Activated CD8-positive, alpha-beta T cell treated with anti-CD3 and anti-CD28 coated beads, Interleukin-2, amount 10 ng/mL, durations not matched to agents 7 days and 5 days (primary cell): ENCODE data around the gene TMEM131. TPM values are rescaled to one million over a fixed set of nuclear protein-coding genes. Genes with fewer than 3 reads are reported as not detected.
"Not testable (repeated sequence)": the region's sequence is repeated elsewhere in the genome, so short reads cannot be mapped to it uniquely, and the experiment has no call there.

ENCODE experiments used
- ATAC-seq: fragments of 150-1000 bp; cut with Tn5 transposase; one replicate; pipeline ENCODE4 v1.10.0; 2021; ENCODE audit warnings: moderate library complexity
- CTCF ChIA-PET: fragments of 350-600 bp; sonication (Branson Sonifier 250); formaldehyde crosslinking; loops from one replicate; lab custom pipeline; 2021; ENCODE audit warnings: antibody characterized with exemption; lab: Charles Lee
- POLR2A ChIA-PET: fragments of 350-600 bp; sonication (Branson Sonifier 250); formaldehyde crosslinking; loops from one replicate; lab custom pipeline; 2021; ENCODE audit warnings: antibody characterized with exemption; lab: Charles Lee
- DNase-seq: peaks from one replicate; pipeline ENCODE4 v3.0.0-alpha.2; 2020
- H3K27ac Mint-ChIP-seq: one replicate; pipeline ENCODE4 v1.8.0; 2021; ENCODE audit warnings: mild to moderate bottlenecking, mixed read lengths
- H3K27me3 Mint-ChIP-seq: one replicate; pipeline ENCODE4 v1.8.0; 2021; ENCODE audit warnings: low read depth, mixed read lengths
- H3K36me3 Mint-ChIP-seq: one replicate; pipeline ENCODE4 v1.8.0; 2021; ENCODE audit warnings: low read depth, mixed read lengths
- H3K4me1 Mint-ChIP-seq: one replicate; pipeline ENCODE4 v1.8.0; 2021; ENCODE audit warnings: low read depth, mixed read lengths
- H3K4me3 Mint-ChIP-seq: one replicate; pipeline ENCODE4 v1.8.0; 2021; ENCODE audit warnings: mild to moderate bottlenecking, mixed read lengths
- H3K9me3 Mint-ChIP-seq: one replicate; pipeline ENCODE4 v1.8.0; 2022; ENCODE audit warnings: mixed read lengths; ENCODE audit not compliant: insufficient read depth
- total RNA-seq, 2 experiments: library from RNA; stranded (reverse); gene quantifications; one replicate each; pipeline ENCODE4 v1.2.3, GENCODE V29; 2021

Gene TMEM131
- total RNA-seq: 10 to 100 TPM; 35.9 to 40.7 TPM

- POLR2A ChIA-PET: interaction anchor here (1.1 kb wide), 1 partner anchor 150 kb away, joined by 3 read pairs; no protein-coding TSS in a partner anchor
- CTCF ChIA-PET: no interaction called here
These were observed at the start of gene TMEM131 for GRCh38 chr2:97995734-97996624. Gene TMEM131 (minus strand): TSS chr2:97995948. CDS start chr2:97995662, 286 bp downstream.

DNA sequence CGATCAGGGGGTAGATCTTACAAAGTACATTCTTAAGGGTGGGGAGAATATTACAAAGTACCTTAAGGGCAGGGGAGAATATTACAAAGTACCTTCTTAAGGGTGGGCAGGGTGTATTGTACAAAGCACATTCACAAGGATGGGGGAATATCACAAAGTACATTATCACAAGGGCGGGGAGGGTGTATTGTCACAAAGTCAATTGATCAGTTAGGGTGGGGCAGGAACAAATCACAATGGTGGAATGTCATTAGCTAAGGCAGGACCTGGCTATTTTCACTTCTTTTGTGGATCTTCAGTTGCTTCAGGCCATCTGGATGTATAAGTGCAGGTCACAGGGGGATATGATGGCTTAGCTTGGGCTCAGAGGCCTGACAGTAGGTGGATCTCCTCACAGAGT, 49.0 kb upstream of the TMEM131 start:
- H3K36me3 Mint-ChIP-seq, H3K4me3 Mint-ChIP-seq, H3K27ac Mint-ChIP-seq, DNase-seq, CTCF ChIA-PET, ATAC-seq, H3K4me1 Mint-ChIP-seq, POLR2A ChIA-PET: not testable (repeated sequence)
- Mint-ChIP-seq H3K9me3 (peaks cover 21% of the 10 kb centered on the region), H3K27me3 (peaks cover 13% of the 10 kb centered on the region)

More at GRCh38 chr2:97995734-97996624, at the start of gene TMEM131:
- DNase-seq (peak; percentile 96), ATAC-seq (peak; percentile 92)
- Mint-ChIP-seq H3K9me3 (no peaks in the 10 kb centered on the region), H3K4me1 (peaks cover 28% of the 10 kb centered on the region), H3K27ac (peak within 1 kb of the TSS; percentile 90), H3K27me3 (peaks cover 9% of the 10 kb centered on the region), H3K4me3 (peak within 1 kb of the TSS; percentile 85), H3K36me3 (no peaks in the 10 kb centered on the region)

- no peak overlapping the region for H3K4me3 Mint-ChIP-seq
- H3K27ac Mint-ChIP-seq: no peak overlapping the region
- ATAC-seq (no peak), DNase-seq (no peak)
- H3K27me3 Mint-ChIP-seq: peaks cover 10% of the 10 kb centered on the region
- peaks cover 6% of the 10 kb centered on the region for H3K36me3 Mint-ChIP-seq
- ChIA-PET POLR2A (no interaction called here), CTCF (no interaction called here)
- no peaks in the 10 kb centered on the region for H3K4me1 Mint-ChIP-seq
- H3K9me3 Mint-ChIP-seq: peaks cover 21% of the 10 kb centered on the region
These were observed 47.4 kb upstream of the TMEM131 start for GRCh38 chr2:98043101-98043500.

DNA sequence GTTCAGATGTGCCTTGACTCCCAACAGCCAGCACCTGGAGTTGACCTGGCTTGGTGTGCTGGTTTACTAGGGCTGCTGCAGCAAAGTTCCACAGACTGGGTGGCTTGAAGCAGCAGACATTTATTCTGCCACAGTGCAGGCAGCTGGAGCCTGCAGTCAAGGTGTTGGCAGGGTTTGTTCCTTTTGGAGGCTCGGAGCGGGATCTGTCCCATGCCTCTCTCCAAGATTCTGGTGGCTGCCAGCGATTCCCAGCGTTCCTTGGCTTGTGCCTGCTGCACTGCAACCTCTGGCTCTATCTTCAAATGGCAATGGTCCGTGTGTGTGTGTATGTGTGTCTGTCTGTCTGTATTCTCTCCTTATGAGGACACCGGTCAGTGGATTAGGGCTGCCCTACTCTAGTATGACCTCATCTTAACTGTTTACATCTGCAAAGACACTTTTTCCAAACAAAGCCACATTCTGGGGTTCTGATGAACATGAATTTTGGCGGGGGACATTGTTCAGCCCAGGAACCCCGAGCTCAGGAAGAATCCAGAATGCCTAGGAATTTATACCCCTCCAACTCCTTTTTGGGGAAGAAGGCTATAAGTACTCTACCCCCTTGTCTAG, 44.7 kb upstream of the TMEM131 start:
- peaks cover 13% of the 10 kb centered on the region for H3K27me3 Mint-ChIP-seq
- no peaks in the 10 kb centered on the region for H3K4me1 Mint-ChIP-seq
- H3K9me3 Mint-ChIP-seq: peaks cover 16% of the 10 kb centered on the region
- ChIA-PET POLR2A (no interaction called here), CTCF (no interaction called here)
- ATAC-seq: no peak
- H3K4me3 Mint-ChIP-seq: no peak overlapping the region
- DNase-seq: no peak
- H3K36me3 Mint-ChIP-seq: peaks cover 6% of the 10 kb centered on the region
- H3K27ac Mint-ChIP-seq: no peak overlapping the region

DNA sequence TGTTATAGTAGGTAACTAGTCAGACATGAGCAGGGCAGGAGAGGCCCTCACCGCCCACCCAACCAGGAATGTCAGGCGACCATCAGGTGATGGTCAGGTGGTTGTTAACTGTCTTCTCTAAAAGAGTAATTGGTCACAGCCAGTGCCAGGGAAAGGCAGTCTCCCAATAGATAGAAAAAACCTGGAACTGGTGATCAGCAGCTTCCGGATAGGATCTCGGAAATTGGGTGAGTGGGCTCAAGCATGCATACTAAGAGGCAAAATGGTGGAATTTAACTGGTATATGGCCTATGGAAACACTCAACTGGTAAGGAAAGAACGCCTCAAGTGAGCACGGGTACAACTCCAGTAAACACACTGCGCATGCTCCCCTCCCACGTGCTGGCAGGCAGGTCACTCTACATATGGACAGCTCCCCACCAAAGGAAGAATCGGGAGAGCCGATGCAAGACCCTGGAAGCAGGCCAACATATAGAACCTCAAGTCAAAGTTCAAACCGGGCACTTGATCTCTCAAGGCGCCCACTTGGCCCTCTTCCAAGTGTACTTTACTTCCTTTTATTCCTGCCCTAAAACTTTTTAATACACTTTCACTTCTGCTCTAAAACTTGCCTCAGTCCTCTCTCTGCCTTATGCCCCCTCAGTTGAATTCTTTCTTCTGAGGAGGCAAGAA, 43.5 kb upstream of the TMEM131 start:
- ChIA-PET POLR2A (no interaction called here), CTCF (no interaction called here)
- ATAC-seq (no peak), DNase-seq (no peak)
- no peak overlapping the region for H3K4me3 Mint-ChIP-seq
- H3K4me1 Mint-ChIP-seq: no peaks in the 10 kb centered on the region
- peaks cover 13% of the 10 kb centered on the region for H3K27me3 Mint-ChIP-seq
- H3K9me3 Mint-ChIP-seq: peaks cover 7% of the 10 kb centered on the region
- H3K36me3 Mint-ChIP-seq: no peaks in the 10 kb centered on the region
- H3K27ac Mint-ChIP-seq: no peak overlapping the region

- ATAC-seq (no peak), DNase-seq (no peak)
- H3K4me1 Mint-ChIP-seq: no peaks in the 10 kb centered on the region
- H3K9me3 Mint-ChIP-seq: no peaks in the 10 kb centered on the region
- H3K4me3 Mint-ChIP-seq: no peak overlapping the region
- no peak overlapping the region for H3K27ac Mint-ChIP-seq
- no peaks in the 10 kb centered on the region for H3K36me3 Mint-ChIP-seq
- CTCF ChIA-PET: interaction anchor here (0.7 to 0.9 kb wide), 2 partner anchors 10 to 231 kb away, joined by 3 read pairs; no protein-coding TSS in a partner anchor
- POLR2A ChIA-PET: no interaction called here
- peaks cover 12% of the 10 kb centered on the region for H3K27me3 Mint-ChIP-seq
These were observed 42.1 kb upstream of the TMEM131 start for GRCh38 chr2:98037666-98038336.

- no peaks in the 10 kb centered on the region for H3K9me3 Mint-ChIP-seq
- POLR2A ChIA-PET: no interaction called here
- H3K27ac Mint-ChIP-seq: no peak overlapping the region
- peaks cover 9% of the 10 kb centered on the region for H3K27me3 Mint-ChIP-seq
- no peaks in the 10 kb centered on the region for H3K4me1 Mint-ChIP-seq
- no peak overlapping the region for H3K4me3 Mint-ChIP-seq
- no peaks in the 10 kb centered on the region for H3K36me3 Mint-ChIP-seq
- CTCF ChIA-PET: interaction anchor here (0.5 to 0.9 kb wide), 2 partner anchors 230 to 235 kb away, joined by 3 read pairs; no protein-coding TSS in a partner anchor
- no peak for ATAC-seq
- no peak for DNase-seq
These were observed 41.5 kb upstream of the TMEM131 start for GRCh38 chr2:98037206-98037605.

DNA sequence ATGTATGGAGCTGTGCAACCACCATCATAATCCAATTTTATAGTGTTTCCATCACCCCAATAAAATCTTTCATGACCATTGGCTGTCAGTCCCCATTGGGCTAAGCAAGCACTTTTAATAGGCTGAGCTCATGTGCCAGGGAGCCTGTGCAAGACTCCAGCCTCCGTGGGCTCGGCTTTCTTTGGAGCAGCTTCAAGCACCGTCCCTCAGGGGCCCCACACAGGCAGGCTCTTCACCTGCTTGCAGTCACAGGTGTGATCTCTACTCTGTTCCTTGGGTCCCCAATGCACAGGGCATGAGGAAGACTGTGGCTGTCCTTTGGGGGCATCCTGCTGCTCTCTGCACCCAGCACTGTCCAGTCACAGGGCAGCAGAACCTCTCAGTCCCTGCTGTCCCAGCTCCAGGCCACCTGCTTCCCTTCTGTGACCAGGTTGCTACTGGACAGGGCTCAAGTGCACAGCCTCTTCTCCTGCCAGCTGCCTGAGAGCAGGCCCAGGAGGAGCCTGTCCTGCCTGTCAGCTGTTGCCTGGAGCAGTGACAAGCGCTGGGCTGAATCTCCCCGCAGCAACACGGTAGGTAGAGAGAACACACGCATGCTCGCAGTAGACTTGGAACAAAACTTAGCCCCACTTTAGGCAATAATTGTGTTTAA, 40.7 kb upstream of the TMEM131 start:
- no peak for DNase-seq
- ChIA-PET CTCF (interaction anchor here (0.5 kb wide), 1 partner anchor 234 kb away, joined by 3 read pairs; no protein-coding TSS in a partner anchor), POLR2A (no interaction called here)
- Mint-ChIP-seq H3K4me3 (no peak overlapping the region), H3K36me3 (no peaks in the 10 kb centered on the region), H3K27me3 (peaks cover 4% of the 10 kb centered on the region), H3K27ac (no peak overlapping the region), H3K4me1 (no peaks in the 10 kb centered on the region), H3K9me3 (no peaks in the 10 kb centered on the region)
- no peak for ATAC-seq

- ATAC-seq: no peak
- no peak overlapping the region for H3K4me3 Mint-ChIP-seq
- peaks cover 4% of the 10 kb centered on the region for H3K27me3 Mint-ChIP-seq
- no peaks in the 10 kb centered on the region for H3K9me3 Mint-ChIP-seq
- H3K4me1 Mint-ChIP-seq: no peaks in the 10 kb centered on the region
- DNase-seq: no peak
- no peaks in the 10 kb centered on the region for H3K36me3 Mint-ChIP-seq
- no peak overlapping the region for H3K27ac Mint-ChIP-seq
- ChIA-PET CTCF (no interaction called here), POLR2A (no interaction called here)
These were observed 39.0 kb upstream of the TMEM131 start for GRCh38 chr2:98034745-98035144.

DNA sequence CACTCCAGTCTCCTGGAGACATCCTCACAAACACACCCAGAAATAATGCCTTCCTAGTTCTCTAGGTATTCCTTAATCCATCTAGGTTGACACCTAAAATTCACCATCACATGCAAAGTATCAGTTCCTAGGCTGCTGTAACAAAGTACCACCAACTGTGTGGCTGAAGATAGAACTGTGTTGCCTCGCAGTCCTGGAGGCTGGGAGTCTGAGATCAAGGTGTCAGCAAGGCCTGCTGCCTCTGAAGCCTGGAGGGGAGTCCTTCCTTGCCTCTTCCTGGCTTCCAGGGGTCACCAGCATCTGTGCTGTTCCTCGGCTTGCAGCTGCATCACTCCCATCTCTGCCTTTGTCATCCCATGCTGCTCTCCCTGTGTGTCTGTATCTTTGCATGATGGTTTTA, 36.3 kb upstream of the TMEM131 start:
- H3K4me1 Mint-ChIP-seq: peaks cover 14% of the 10 kb centered on the region
- H3K27me3 Mint-ChIP-seq: peaks cover 2% of the 10 kb centered on the region
- POLR2A ChIA-PET: no interaction called here
- ATAC-seq (no peak), DNase-seq (no peak)
- no peak overlapping the region for H3K27ac Mint-ChIP-seq
- CTCF ChIA-PET: interaction anchor here (1.4 kb wide), 1 partner anchor 17 kb away, joined by 3 read pairs; no protein-coding TSS in a partner anchor
- no peaks in the 10 kb centered on the region for H3K9me3 Mint-ChIP-seq
- no peak overlapping the region for H3K4me3 Mint-ChIP-seq
- no peaks in the 10 kb centered on the region for H3K36me3 Mint-ChIP-seq

- H3K4me3 Mint-ChIP-seq: no peak overlapping the region
- H3K27me3 Mint-ChIP-seq: peaks cover 3% of the 10 kb centered on the region
- ATAC-seq (no peak), DNase-seq (no peak)
- POLR2A ChIA-PET: no interaction called here
- CTCF ChIA-PET: no interaction called here
- no peak overlapping the region for H3K27ac Mint-ChIP-seq
- H3K4me1 Mint-ChIP-seq: peaks cover 30% of the 10 kb centered on the region
- no peaks in the 10 kb centered on the region for H3K9me3 Mint-ChIP-seq
- H3K36me3 Mint-ChIP-seq: no peaks in the 10 kb centered on the region
These were observed 34.0 kb upstream of the TMEM131 start for GRCh38 chr2:98029718-98030222.
